Activated CD4-positive, alpha-beta T cell treated with anti-CD3 and anti-CD28 coated beads for 36 hours (primary cell): ENCODE results near the gene SLC1A1. TPM values are rescaled to one million over a fixed set of nuclear protein-coding genes. Genes with fewer than 3 reads are reported as not detected.

Experiments
- ATAC-seq: fragments of 200-7000 bp; cut with Tn5 transposase; one replicate; pipeline ENCODE4 v1.10.0; 2021; ENCODE audit warnings: mild to moderate bottlenecking, moderate library complexity
- CTCF ChIA-PET: fragments of 350-600 bp; sonication (Branson Sonifier 250); formaldehyde crosslinking; loops from one replicate; lab custom pipeline; 2021; ENCODE audit warnings: antibody characterized with exemption; lab: Charles Lee
- POLR2A ChIA-PET: fragments of 350-600 bp; sonication (Branson Sonifier 250); formaldehyde crosslinking; loops from one replicate; lab custom pipeline; 2021; ENCODE audit warnings: antibody characterized with exemption, inconsistent platforms; lab: Charles Lee
- DNase-seq: peaks from one replicate; pipeline ENCODE4 v3.0.0-alpha.2; 2020
- H3K27ac Mint-ChIP-seq: one replicate; pipeline ENCODE4 v1.8.0; 2021; ENCODE audit warnings: mixed read lengths
- H3K27me3 Mint-ChIP-seq: one replicate; pipeline ENCODE4 v1.8.0; 2021; ENCODE audit warnings: mixed read lengths
- H3K36me3 Mint-ChIP-seq: one replicate; pipeline ENCODE4 v1.8.0; 2021; ENCODE audit warnings: low read depth, mixed read lengths
- H3K4me1 Mint-ChIP-seq: one replicate; pipeline ENCODE4 v1.8.0; 2021; ENCODE audit warnings: mixed read lengths
- H3K4me3 Mint-ChIP-seq: one replicate; pipeline ENCODE4 v1.8.0; 2021; ENCODE audit warnings: mild to moderate bottlenecking, moderate library complexity, mixed read lengths
- H3K9me3 Mint-ChIP-seq: one replicate; pipeline ENCODE4 v1.8.0; 2021; ENCODE audit warnings: low read depth, mixed read lengths
- intact Hi-C, 2 experiments: fragments of 100-400 bp; cut with DNase I in 1 of 2; cut with micrococcal nuclease in 1 of 2; formaldehyde crosslinking; loops; one replicate each; pipeline versions ENCODE4 v1.14.2 to v1.15.1; 2022 to 2024; cut with DNase I, micrococcal nuclease
- total RNA-seq, 2 experiments: library from RNA; stranded (reverse); gene quantifications; one replicate each; pipeline ENCODE4 v1.2.3, GENCODE V29; 2021

SLC1A1 gene
- total RNA-seq, 2 experiments from 2014 or later, result 0.18 to 0.23 TPM

DNA sequence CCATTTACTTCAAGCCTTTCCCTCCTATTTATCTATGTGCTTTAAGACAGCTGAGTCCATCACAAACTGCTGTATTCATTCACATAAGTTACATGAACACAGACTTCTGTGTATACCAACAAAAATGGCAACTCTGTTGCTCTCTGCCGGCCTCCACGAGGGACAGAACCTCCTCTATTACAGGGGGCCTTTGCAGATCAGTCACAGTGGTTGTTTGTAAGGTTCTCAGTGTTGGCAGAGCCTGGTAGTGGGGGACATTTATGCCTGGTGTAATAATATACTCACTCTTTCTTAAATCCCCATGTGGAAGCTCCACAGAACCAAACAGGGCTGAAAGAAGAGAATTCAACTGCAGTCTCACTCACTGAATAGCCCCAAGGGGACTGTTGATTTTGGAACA, 76.5 kb downstream of the SLC1A1 start:
- no peak overlapping the region for H3K4me3 Mint-ChIP-seq
- intact Hi-C loops, result no loop called here
- H3K4me1 Mint-ChIP-seq, result peaks cover 12% of the 10 kb centered on the region
- ATAC-seq (no peak), DNase-seq (no peak)
- ChIA-PET CTCF (interaction anchor here (0.7 to 0.9 kb wide), 2 partner anchors 34 to 55 kb away, joined by 3 read pairs; no protein-coding TSS in a partner anchor), POLR2A (no interaction called here)
- H3K27ac Mint-ChIP-seq, result no peak overlapping the region
- H3K9me3 Mint-ChIP-seq, result no peaks in the 10 kb centered on the region
- no peaks in the 10 kb centered on the region for H3K36me3 Mint-ChIP-seq
- no peaks in the 10 kb centered on the region for H3K27me3 Mint-ChIP-seq

DNA sequence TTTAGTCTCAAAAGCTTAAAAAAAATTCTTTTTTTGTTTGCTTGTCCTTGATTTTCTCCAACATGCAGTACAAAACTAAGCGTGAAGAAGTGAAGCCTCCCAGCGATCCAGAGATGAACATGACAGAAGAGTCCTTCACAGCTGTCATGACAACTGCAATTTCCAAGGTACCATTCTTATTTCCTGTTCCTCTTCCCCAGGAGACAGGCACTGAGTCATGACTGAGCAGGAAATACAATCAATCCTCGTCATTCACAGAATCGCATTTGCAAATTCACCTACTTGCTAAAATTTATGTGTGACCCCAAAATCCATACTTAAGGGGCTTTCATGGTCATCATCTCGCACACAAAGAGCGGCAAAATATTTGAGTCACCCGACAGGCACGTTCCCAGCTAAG, 77.3 kb downstream of the SLC1A1 start:
- ChIA-PET CTCF (no interaction called here), POLR2A (no interaction called here)
- H3K4me1 Mint-ChIP-seq, result peaks cover 17% of the 10 kb centered on the region
- no peaks in the 10 kb centered on the region for H3K36me3 Mint-ChIP-seq
- H3K9me3 Mint-ChIP-seq, result no peaks in the 10 kb centered on the region
- no peak overlapping the region for H3K4me3 Mint-ChIP-seq
- H3K27ac Mint-ChIP-seq, result no peak overlapping the region
- no peaks in the 10 kb centered on the region for H3K27me3 Mint-ChIP-seq
- intact Hi-C loops, result no loop called here
- DNase-seq (no peak), ATAC-seq (no peak)

DNA sequence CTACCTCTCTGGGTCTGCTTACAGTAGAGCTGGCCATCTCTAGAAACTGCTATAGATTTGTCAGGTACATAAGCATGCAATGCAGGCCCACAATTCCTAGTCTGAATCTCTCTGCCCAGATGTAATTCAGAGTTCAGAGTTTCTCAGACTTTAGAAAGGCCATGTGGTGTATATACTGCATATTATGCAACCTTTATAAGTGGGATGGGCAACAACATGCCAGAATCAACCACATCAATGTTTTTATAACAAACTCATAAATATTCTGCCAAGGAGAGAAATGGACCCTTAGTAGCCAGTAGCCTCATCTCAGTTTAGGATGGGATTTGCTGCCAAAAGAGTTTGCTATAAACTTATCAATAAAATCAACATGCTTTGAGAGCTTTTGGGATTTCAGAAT, 78.8 kb downstream of the SLC1A1 start:
- CTCF ChIA-PET, result interaction anchor here (0.8 kb wide), 1 partner anchor 186 kb away, joined by 4 read pairs; no protein-coding TSS in a partner anchor
- ATAC-seq (no peak), DNase-seq (no peak)
- Mint-ChIP-seq H3K9me3 (no peaks in the 10 kb centered on the region), H3K36me3 (no peaks in the 10 kb centered on the region), H3K27ac (no peak overlapping the region), H3K4me3 (no peak overlapping the region), H3K4me1 (peaks cover 9% of the 10 kb centered on the region), H3K27me3 (no peaks in the 10 kb centered on the region)
- intact Hi-C loops, result no loop called here
- POLR2A ChIA-PET, result no interaction called here

DNA sequence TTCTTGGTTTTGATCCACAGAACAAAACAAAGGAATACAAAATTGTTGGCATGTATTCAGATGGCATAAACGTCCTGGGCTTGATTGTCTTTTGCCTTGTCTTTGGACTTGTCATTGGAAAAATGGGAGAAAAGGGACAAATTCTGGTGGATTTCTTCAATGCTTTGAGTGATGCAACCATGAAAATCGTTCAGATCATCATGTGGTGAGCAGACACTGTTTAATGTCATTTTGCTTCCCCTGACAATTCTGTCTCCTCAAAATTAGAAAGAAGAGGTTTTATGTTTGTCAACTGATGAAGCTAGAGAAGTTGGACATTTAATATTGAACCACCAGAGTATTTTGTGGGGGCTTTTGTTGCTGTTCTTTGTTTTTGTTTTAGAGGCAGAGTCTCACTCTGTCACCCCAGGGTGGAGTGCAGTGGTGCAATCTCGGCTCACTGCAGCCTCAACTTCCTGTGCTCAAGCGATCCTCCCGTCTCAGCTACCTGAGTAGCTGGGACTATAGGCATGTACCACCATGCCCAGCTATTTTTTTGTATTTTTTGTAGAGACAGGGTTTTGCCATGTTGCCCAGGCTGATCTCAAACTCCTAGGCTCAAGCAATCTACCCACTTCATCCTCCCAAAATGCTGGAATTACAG, 82.0 kb downstream of the SLC1A1 start:
- peak overlapping the region; percentile 8 for H3K27ac Mint-ChIP-seq
- H3K36me3 Mint-ChIP-seq, result no peaks in the 10 kb centered on the region
- H3K27me3 Mint-ChIP-seq, result no peaks in the 10 kb centered on the region
- ATAC-seq, result no peak
- H3K9me3 Mint-ChIP-seq, result no peaks in the 10 kb centered on the region
- ChIA-PET POLR2A (no interaction called here), CTCF (interaction anchor here (1.8 kb wide), 1 partner anchor 13 kb away, joined by 5 read pairs; no protein-coding TSS in a partner anchor)
- intact Hi-C loops, result no loop called here
- H3K4me3 Mint-ChIP-seq, result no peak overlapping the region
- DNase-seq, result peak; percentile 17
- H3K4me1 Mint-ChIP-seq, result peaks cover 9% of the 10 kb centered on the region

DNA sequence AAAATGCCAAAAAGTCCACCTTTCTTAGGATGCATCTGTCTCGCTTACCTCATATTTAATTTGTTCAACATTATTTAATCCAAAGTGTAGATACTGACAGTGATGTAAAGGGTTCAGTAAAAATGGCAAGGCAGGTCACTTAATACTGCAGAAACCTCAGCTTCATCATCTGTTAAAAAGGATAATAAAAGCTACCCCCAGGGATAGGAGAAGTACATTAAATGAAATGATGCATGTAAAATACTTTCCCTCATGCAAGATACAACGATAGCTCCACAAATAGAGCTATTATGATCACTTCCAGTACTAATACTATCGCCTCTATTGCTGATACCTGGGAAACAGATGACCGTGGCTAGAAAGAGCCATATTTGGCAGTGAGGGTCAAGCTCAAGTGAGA, 82.9 kb downstream of the SLC1A1 start:
- CTCF ChIA-PET, result interaction anchor here (0.8 to 1.8 kb wide), 2 partner anchors 14 to 257 kb away, joined by 3 to 5 read pairs; no protein-coding TSS in a partner anchor
- H3K9me3 Mint-ChIP-seq, result no peaks in the 10 kb centered on the region
- intact Hi-C loops, result no loop called here
- ATAC-seq (no peak), DNase-seq (no peak)
- H3K27ac Mint-ChIP-seq, result no peak overlapping the region
- H3K27me3 Mint-ChIP-seq, result no peaks in the 10 kb centered on the region
- no peaks in the 10 kb centered on the region for H3K36me3 Mint-ChIP-seq
- POLR2A ChIA-PET, result no interaction called here
- H3K4me3 Mint-ChIP-seq, result no peak overlapping the region
- peaks cover 9% of the 10 kb centered on the region for H3K4me1 Mint-ChIP-seq

DNA sequence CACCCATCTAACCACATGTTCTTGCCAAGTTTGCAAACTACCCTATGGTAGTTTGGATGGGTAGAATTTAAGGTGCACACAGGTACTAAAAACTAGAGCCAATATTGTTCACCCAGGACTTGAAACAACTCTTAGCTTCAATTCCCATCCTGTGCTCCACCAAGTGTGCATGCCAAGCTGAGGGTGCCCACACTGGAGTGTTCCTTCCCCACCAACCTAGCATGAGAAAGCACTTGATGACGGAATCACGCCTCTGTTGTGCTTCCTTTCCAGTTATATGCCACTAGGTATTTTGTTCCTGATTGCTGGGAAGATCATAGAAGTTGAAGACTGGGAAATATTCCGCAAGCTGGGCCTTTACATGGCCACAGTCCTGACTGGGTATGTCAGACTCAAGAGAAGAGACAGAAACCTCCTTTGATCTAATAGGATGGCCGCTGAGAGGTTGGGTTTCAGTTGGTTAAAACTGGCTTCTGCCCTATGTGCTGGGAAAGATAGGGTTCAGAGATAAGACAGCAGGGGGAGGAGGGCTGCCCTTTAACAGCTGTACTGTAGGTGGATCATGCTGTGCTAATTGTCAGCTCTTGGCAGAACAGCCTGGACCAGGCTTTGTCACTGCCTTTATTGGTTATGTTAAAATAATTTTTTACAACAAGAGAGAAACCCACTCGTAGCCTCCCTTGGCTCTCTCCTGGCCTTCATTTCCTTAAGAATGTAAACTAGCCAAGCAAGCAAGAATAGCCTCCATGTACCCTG, 83.5 kb downstream of the SLC1A1 start:
- DNase-seq (no peak), ATAC-seq (no peak)
- H3K4me1 Mint-ChIP-seq, result peaks cover 9% of the 10 kb centered on the region
- H3K36me3 Mint-ChIP-seq, result no peaks in the 10 kb centered on the region
- ChIA-PET POLR2A (no interaction called here), CTCF (interaction anchor here (1.8 kb wide), 1 partner anchor 15 kb away, joined by 5 read pairs; no protein-coding TSS in a partner anchor)
- H3K27me3 Mint-ChIP-seq, result no peaks in the 10 kb centered on the region
- no peaks in the 10 kb centered on the region for H3K9me3 Mint-ChIP-seq
- intact Hi-C loops, result no loop called here
- H3K27ac Mint-ChIP-seq, result no peak overlapping the region
- no peak overlapping the region for H3K4me3 Mint-ChIP-seq

DNA sequence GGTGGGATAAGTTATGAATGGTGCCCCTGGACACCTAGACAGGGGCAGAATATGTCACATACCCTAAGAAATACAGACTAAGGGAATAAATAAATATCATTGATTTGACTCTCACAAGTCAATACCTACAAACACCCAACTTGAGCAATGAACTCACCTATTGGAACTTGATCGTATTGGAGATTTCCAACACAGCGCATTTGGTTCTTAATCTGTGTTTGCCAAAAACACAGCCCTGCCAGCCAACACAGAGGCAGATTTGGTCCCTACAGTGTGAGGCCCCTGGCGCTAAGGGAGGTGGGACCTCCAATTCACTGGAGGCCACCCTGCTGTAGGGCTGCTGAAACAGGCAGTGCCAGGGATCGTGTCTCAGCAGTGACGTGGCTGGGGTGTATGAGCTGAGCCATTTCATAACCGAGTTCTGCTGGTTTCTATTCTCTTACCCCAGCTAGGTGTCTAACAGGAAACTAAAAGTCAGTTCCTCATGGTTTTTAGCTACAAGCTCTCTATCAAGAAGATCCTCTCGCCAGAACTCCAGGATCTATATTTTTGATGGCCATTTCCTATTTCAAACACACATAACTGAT, 84.5 kb downstream of the SLC1A1 start:
- H3K27me3 Mint-ChIP-seq, result no peaks in the 10 kb centered on the region
- CTCF ChIA-PET, result interaction anchor here (1.4 kb wide), 1 partner anchor 23 kb away, joined by 3 read pairs; no protein-coding TSS in a partner anchor
- ATAC-seq, result peak; percentile 63
- intact Hi-C loops, result no loop called here
- H3K9me3 Mint-ChIP-seq, result no peaks in the 10 kb centered on the region
- H3K4me1 Mint-ChIP-seq, result peaks cover 9% of the 10 kb centered on the region
- peak; percentile 19 for DNase-seq
- peak overlapping the region; percentile 9 for H3K27ac Mint-ChIP-seq
- no peak overlapping the region for H3K4me3 Mint-ChIP-seq
- POLR2A ChIA-PET, result no interaction called here
- H3K36me3 Mint-ChIP-seq, result no peaks in the 10 kb centered on the region

DNA sequence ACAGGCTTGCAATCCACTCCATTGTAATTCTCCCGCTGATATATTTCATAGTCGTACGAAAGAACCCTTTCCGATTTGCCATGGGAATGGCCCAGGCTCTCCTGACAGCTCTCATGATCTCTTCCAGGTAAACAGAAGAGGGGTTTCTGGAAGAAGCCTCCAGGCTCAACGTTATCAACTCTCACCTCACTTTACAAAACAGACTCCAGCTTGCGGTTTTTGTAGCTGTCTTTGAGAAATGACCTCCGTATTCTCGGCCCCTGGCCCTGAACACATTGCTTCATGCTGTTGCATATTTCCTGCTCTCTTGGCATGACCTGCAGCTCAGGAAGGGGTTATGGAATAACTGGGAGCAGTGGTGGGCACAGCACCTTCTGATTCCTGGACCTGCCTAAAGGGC, 85.7 kb downstream of the SLC1A1 start:
- Mint-ChIP-seq H3K27me3 (no peaks in the 10 kb centered on the region), H3K27ac (no peak overlapping the region), H3K9me3 (no peaks in the 10 kb centered on the region), H3K36me3 (no peaks in the 10 kb centered on the region), H3K4me1 (peaks cover 9% of the 10 kb centered on the region), H3K4me3 (no peak overlapping the region)
- ATAC-seq (no peak), DNase-seq (no peak)
- POLR2A ChIA-PET, result no interaction called here
- CTCF ChIA-PET, result no interaction called here
- intact Hi-C loops, result no loop called here

DNA sequence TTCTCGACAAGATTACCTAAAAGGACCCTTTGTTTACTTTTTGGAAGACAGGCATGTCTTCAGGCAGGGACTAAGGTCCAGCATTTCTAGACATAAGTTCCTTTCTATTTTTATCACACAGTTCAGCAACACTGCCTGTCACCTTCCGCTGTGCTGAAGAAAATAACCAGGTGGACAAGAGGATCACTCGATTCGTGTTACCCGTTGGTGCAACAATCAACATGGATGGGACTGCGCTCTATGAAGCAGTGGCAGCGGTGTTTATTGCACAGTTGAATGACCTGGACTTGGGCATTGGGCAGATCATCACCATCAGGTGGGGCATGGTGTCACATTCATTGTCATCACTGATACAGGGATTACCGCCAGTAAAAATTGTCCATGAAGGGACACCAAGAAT, 86.2 kb downstream of the SLC1A1 start:
- H3K27me3 Mint-ChIP-seq, result no peaks in the 10 kb centered on the region
- H3K9me3 Mint-ChIP-seq, result no peaks in the 10 kb centered on the region
- intact Hi-C loops, result no loop called here
- H3K4me3 Mint-ChIP-seq, result no peak overlapping the region
- no peak for ATAC-seq
- no peak overlapping the region for H3K27ac Mint-ChIP-seq
- no peak for DNase-seq
- H3K36me3 Mint-ChIP-seq, result no peaks in the 10 kb centered on the region
- ChIA-PET CTCF (no interaction called here), POLR2A (no interaction called here)
- peaks cover 9% of the 10 kb centered on the region for H3K4me1 Mint-ChIP-seq

DNA sequence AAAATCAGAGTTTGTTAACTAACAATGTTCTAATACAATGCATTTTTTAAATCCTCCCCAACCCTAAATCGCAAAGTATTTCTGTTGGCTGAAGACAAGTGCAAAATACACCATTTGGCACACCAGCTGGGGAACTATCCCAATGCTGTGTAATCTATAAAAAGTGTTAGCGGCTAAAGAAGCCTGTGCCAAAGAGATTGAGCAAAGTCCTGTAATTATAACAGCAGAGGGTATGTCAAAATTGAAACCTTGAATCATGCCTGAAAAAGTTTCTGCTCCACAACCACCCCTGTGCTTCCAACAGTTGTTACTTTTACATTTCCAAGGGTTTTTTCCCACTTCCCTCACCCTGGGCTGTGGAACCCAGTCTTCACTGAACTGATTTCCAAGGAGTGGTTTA, 88.7 kb downstream of the SLC1A1 start:
- intact Hi-C loops, result no loop called here
- POLR2A ChIA-PET, result no interaction called here

DNA sequence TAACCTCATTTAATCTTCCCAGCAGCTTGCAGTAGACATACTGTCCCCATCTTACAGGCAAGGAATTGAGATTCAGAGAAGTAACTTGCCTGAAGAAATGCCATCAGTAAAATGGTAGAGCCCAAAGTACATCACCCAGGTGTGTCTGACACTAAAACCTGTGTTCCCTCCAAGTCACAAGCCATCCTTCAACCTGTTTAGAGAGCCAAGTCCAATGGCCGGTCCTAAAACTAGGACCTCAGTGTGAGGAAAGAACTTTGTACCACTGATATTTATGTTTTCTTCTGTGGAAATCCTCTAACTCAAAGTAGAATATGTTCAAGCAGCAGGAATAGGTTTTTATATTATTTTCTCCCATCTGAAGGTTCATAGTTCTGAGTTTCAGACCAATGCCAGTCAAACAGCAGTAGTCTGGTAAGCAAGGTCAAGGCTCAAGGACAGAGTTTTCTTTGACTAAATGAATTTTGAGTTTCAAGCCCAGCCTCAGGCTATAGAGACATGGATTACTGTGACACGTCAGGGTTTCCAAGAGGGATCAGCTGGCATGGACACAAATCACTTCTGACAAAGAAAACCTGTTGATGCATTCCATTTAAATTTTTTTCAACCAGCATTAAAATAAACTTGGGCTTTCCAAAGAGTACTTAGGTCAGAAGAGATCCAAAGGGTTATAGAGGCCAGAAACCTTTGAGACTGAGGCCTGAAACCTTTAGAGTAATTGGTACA, 90.9 kb downstream of the SLC1A1 start:
- intact Hi-C loops, result no loop called here
- no peaks in the 10 kb centered on the region for H3K9me3 Mint-ChIP-seq
- ATAC-seq (no peak), DNase-seq (no peak)
- no peak overlapping the region for H3K27ac Mint-ChIP-seq
- CTCF ChIA-PET, result interaction anchor here (0.7 kb wide), 1 partner anchor 31 kb away, joined by 3 read pairs; no protein-coding TSS in a partner anchor
- POLR2A ChIA-PET, result no interaction called here
- no peaks in the 10 kb centered on the region for H3K4me1 Mint-ChIP-seq
- no peaks in the 10 kb centered on the region for H3K27me3 Mint-ChIP-seq
- no peak overlapping the region for H3K4me3 Mint-ChIP-seq
- no peaks in the 10 kb centered on the region for H3K36me3 Mint-ChIP-seq

More for the DNA sequence above, 88.7 kb downstream of the SLC1A1 start:
- Mint-ChIP-seq H3K4me3 (no peak overlapping the region), H3K27ac (no peak overlapping the region), H3K4me1 (no peaks in the 10 kb centered on the region), H3K27me3 (no peaks in the 10 kb centered on the region), H3K36me3 (no peaks in the 10 kb centered on the region), H3K9me3 (no peaks in the 10 kb centered on the region)
- DNase-seq (no peak), ATAC-seq (no peak)
- CTCF ChIA-PET, result no interaction called here
